HG03066 (cell line): ENCODE results near the gene GPANK1.
"Not testable (repeated sequence)": the region's sequence is repeated elsewhere in the genome, so short reads cannot be mapped to it uniquely, and the experiment has no call there.

ENCODE experiments used
- ATAC-seq: cut with Tn5 transposase; IDR thresholded peaks from one replicate; pipeline ENCODE4 v1.9.1; 2021; ENCODE audit warnings: low read depth; ENCODE audit not compliant: unreplicated experiment

GPANK1 gene

GRCh38 chr6:31664790-31665500 lies at the start of gene GPANK1:
Gene GPANK1 (minus strand): TSS chr6:31664997. CDS start chr6:31664478, 519 bp downstream.
- peak; percentile 37 for ATAC-seq

- ATAC-seq = no peak
Observed at GRCh38 chr6:31713991-31714684, 49.3 kb upstream of the GPANK1 start.

GRCh38 chr6:31713465-31713864 lies 48.7 kb upstream of the GPANK1 start:
- no peak for ATAC-seq

- no peak for ATAC-seq
Observed at GRCh38 chr6:31712296-31712695, 47.5 kb upstream of the GPANK1 start.

GRCh38 chr6:31711233-31711632 lies 46.4 kb upstream of the GPANK1 start:
- ATAC-seq = no peak

GRCh38 chr6:31710523-31711219 lies 45.9 kb upstream of the GPANK1 start:
- ATAC-seq = no peak

- ATAC-seq = not testable (repeated sequence)
Observed at GRCh38 chr6:31709157-31709556, 44.4 kb upstream of the GPANK1 start.

- no peak for ATAC-seq
Observed at GRCh38 chr6:31708224-31708623, 43.4 kb upstream of the GPANK1 start.

- ATAC-seq = no peak
Observed at GRCh38 chr6:31707701-31708100, 42.9 kb upstream of the GPANK1 start.

- ATAC-seq = no peak
Observed at GRCh38 chr6:31706599-31706998, 41.8 kb upstream of the GPANK1 start, which contains the start of gene LY6G6F. Gene LY6G6F (plus strand): TSS chr6:31706866. CDS start chr6:31706907, 41 bp downstream.

- ATAC-seq = no peak
Observed at GRCh38 chr6:31705931-31706330, 41.1 kb upstream of the GPANK1 start.

- peak; percentile 84 for ATAC-seq
Observed at GRCh38 chr6:31702819-31703716, 38.3 kb upstream of the GPANK1 start, which contains the start of gene ABHD16A. Gene ABHD16A (minus strand): TSS chr6:31703324. CDS start chr6:31703281, 43 bp downstream.

GRCh38 chr6:31702405-31702818 lies 37.6 kb upstream of the GPANK1 start:
- no peak for ATAC-seq

- no peak for ATAC-seq
Observed at GRCh38 chr6:31701666-31702404, 37.0 kb upstream of the GPANK1 start.

- ATAC-seq = no peak
Observed at GRCh38 chr6:31700740-31701401, 36.1 kb upstream of the GPANK1 start.

- ATAC-seq = no peak
Observed at GRCh38 chr6:31697555-31697954, 32.8 kb upstream of the GPANK1 start.

- ATAC-seq = no peak
Observed at GRCh38 chr6:31693535-31693934, 28.7 kb upstream of the GPANK1 start.

GRCh38 chr6:31692886-31693285 lies 28.1 kb upstream of the GPANK1 start:
- no peak for ATAC-seq

GRCh38 chr6:31692353-31692752 lies 27.6 kb upstream of the GPANK1 start:
- no peak for ATAC-seq
